ENCODE data around the gene RPP21.

RPP21 gene

DNA sequence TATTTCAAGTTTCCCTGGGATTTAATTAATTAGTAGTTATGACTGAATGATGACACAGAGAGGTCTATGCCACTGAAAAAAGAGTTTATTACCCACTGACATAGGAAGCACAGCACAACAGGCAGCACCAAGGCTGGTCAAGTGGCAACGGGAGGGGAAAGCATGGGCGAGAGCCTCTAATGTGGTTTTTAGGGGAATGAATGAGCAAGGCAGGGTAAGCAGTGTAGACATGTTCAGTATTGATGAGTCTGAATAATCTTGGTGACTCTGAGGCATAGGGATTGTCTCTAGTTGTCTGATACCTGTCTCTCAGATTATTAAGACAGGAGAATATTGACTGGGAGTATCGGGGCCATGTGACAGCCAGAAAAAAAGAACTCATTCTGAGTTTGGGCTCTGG, 46.3 kb downstream of the RPP21 start:
- DNase-seq, result no peak

DNA sequence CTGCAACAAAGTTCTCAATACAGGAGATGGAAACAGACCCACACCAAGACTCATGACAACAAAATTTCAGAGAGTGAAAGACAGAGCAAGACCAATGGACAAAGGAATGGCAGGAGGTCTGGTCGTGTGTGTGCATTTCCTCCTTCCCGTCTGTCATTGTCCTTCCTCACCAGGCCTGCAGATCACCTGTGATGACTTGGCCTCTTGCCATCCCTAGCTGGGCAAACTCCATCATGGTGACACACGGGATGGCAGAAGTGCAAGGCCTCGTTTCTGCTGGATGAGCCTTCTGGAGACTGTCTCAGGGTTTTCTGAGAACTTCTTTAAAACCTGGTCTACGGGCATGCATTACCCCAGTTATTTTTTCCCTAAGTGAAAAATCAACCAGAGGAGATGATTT, 49.2 kb downstream of the RPP21 start:
- no peak for DNase-seq

Data from DMS 273 treated with DMSO at 0.1 percent for 48 hours (cell line).